B cell (primary cell): Measurements from ENCODE around the gene LYSMD3. TPM values are rescaled to one million over a fixed set of nuclear protein-coding genes. Genes with fewer than 3 reads are reported as not detected.

Experiments
- ATAC-seq: fragments of 200-7000 bp; cut with Tn5 transposase; one replicate; pipeline ENCODE4 v1.10.0; 2021; ENCODE audit warnings: low read depth, mild to moderate bottlenecking, moderate number of reproducible peaks, moderate library complexity
- CTCF ChIA-PET: fragments of 350-600 bp; sonication (Branson Sonifier 250); formaldehyde crosslinking; loops from one replicate; lab custom pipeline; 2021; ENCODE audit warnings: antibody characterized with exemption, inconsistent platforms; lab: Charles Lee
- POLR2A ChIA-PET: fragments of 350-600 bp; sonication (Branson Sonifier 250); formaldehyde crosslinking; loops from one replicate; lab custom pipeline; 2021; ENCODE audit warnings: antibody characterized with exemption; lab: Charles Lee
- DNase-seq: peaks from one replicate; pipeline ENCODE4 v3.0.0; 2013
- H2AFZ ChIP-seq: 2 replicates; pipeline ENCODE4 v1.6.1; 2012; ENCODE audit warnings: mild to moderate bottlenecking, low read depth, low read length; ENCODE audit not compliant: insufficient read depth, poor library complexity, severe bottlenecking
- H3K27ac ChIP-seq, 2 donors: 1 replicate in 1 of 2; 2 replicates in 1 of 2; pipeline ENCODE4 v1.5.1; 2012 to 2013; ENCODE audit warnings: low read length in 2 of 2, mild to moderate bottlenecking in 2 of 2, moderate library complexity in 1 of 2
- H3K27me3 ChIP-seq, 4 experiments: fragments of 200-600 bp in 1 of 4; sonication (generic) in 1 of 4; replicated peaks in 1 of 4; 1 replicate in 2 of 4; 2 replicates in 2 of 4; pipeline versions ENCODE4 v1.6.1 to v1.7.0; 2013 to 2016; ENCODE audit warnings: low read length in 3 of 4, mild to moderate bottlenecking in 2 of 4, mixed read lengths in 1 of 4, moderate library complexity in 1 of 4; ENCODE audit not compliant: insufficient read depth in 4 of 4, control insufficient read depth in 3 of 4; ENCODE audit errors: control extremely low read depth in 1 of 4
- H3K36me3 ChIP-seq, 2 experiments: replicated peaks in 1 of 2; 1 replicate in 1 of 2; 2 replicates in 1 of 2; pipeline versions ENCODE4 v1.6.1 to v1.7.1; 2013; ENCODE audit warnings: low read length in 1 of 2; ENCODE audit not compliant: insufficient read depth in 2 of 2, control insufficient read depth in 1 of 2; ENCODE audit errors: control extremely low read depth in 1 of 2, extremely low read depth in 1 of 2
- H3K4me1 ChIP-seq, 2 donors: fragments of 200-600 bp in 1 of 2; sonication (generic) in 1 of 2; 1 replicate in 1 of 2; 2 replicates in 1 of 2; pipeline versions ENCODE4 v1.5.1 to v1.6.1; 2013 to 2017; ENCODE audit warnings: low read length in 2 of 2; ENCODE audit not compliant: control insufficient read depth in 2 of 2, insufficient read depth in 2 of 2
- H3K4me2 ChIP-seq: replicated peaks from 2 replicates; pipeline ENCODE3; 2012; ENCODE audit warnings: mild to moderate bottlenecking, low read depth, low read length; ENCODE audit not compliant: poor library complexity, severe bottlenecking
- H3K4me3 ChIP-seq, 5 experiments: fragments of 200-600 bp in 1 of 5; sonication (generic) in 1 of 5; 1 replicate in 3 of 5; 2 replicates in 2 of 5; pipeline versions ENCODE4 v1.5.1 to v1.7.0; 2011 to 2016; ENCODE audit warnings: low read length in 4 of 5, mild to moderate bottlenecking in 4 of 5, low read depth in 2 of 5, control low read depth in 1 of 5, moderate library complexity in 1 of 5; ENCODE audit not compliant: insufficient read depth in 1 of 5; ENCODE audit errors: control extremely low read depth in 1 of 5, extremely low read depth in 1 of 5
- H3K79me2 ChIP-seq: fragments of 200-600 bp; sonication (generic); one replicate; pipeline ENCODE4 v1.6.0; 2016; ENCODE audit warnings: low read length; ENCODE audit not compliant: control insufficient read depth, insufficient read depth
- H3K9ac ChIP-seq: fragments of 200-600 bp; sonication (generic); 2 replicates; pipeline ENCODE4 v1.6.1; 2017; ENCODE audit warnings: mild to moderate bottlenecking, low read length, moderate library complexity
- H3K9me3 ChIP-seq, 3 donors: one replicate each; pipeline versions ENCODE4 v1.6.1 to v1.7.1; 2013; ENCODE audit warnings: low read length in 2 of 3; ENCODE audit not compliant: control insufficient read depth in 2 of 3, insufficient read depth in 1 of 3; ENCODE audit errors: control extremely low read depth in 1 of 3
- H4K20me1 ChIP-seq: 2 replicates; pipeline ENCODE4 v1.6.0; 2012; ENCODE audit warnings: mild to moderate bottlenecking, low read length; ENCODE audit not compliant: insufficient read depth, control insufficient read depth, poor library complexity, severe bottlenecking
- H3K27ac Mint-ChIP-seq: one replicate; pipeline ENCODE4 v1.8.0; 2021; ENCODE audit warnings: mixed read lengths
- H3K27me3 Mint-ChIP-seq: one replicate; pipeline ENCODE4 v1.8.0; 2021; ENCODE audit warnings: mixed read lengths
- H3K4me1 Mint-ChIP-seq: one replicate; pipeline ENCODE4 v1.8.0; 2021; ENCODE audit warnings: mixed read lengths
- H3K4me3 Mint-ChIP-seq: one replicate; pipeline ENCODE4 v1.8.0; 2021; ENCODE audit warnings: mixed read lengths
- H3K9me3 Mint-ChIP-seq: one replicate; pipeline ENCODE4 v1.8.0; 2022; ENCODE audit warnings: mixed read lengths; ENCODE audit not compliant: insufficient read depth
- CTCF ChIP-seq: fragments of 200-600 bp; IDR thresholded peaks from one replicate; pipeline ENCODE4 v1.8.0; 2022; ENCODE audit warnings: antibody characterized with exemption, mild to moderate bottlenecking
- EZH2 ChIP-seq: IDR thresholded peaks from 2 replicates; pipeline ENCODE4 v1.6.1; 2012; ENCODE audit warnings: borderline replicate concordance, low read depth, mild to moderate bottlenecking, moderate library complexity, low read length; ENCODE audit not compliant: insufficient read depth, poor library complexity, severe bottlenecking
- WGBS: methylation state at CpG from one replicate; pipeline ENCODE4 v1.1.5; 2013; ENCODE audit warnings: missing lambda C conversion rate; ENCODE audit not compliant: insufficient coverage; 5-methylcytosine and 5-hydroxymethylcytosine counted together
- intact Hi-C: fragments of 100-400 bp; cut with micrococcal nuclease; formaldehyde crosslinking; loops from one replicate; pipeline ENCODE4 v1.10.0; 2022
- polyA plus RNA-seq: library from polyadenylated mRNA; depleted of rRNA; stranded (reverse); fragments of >200 nt; gene quantifications from 2 replicates; pipeline ENCODE4 v1.2.3, GENCODE V29; 2012
- total RNA-seq, 2 donors: library from RNA; stranded (reverse); fragments of 120-200 nt in 1 of 2; gene quantifications; 1 replicate in 1 of 2; 2 replicates in 1 of 2; pipeline versions ENCODE4 v1.2.3 to v1.2.4, GENCODE V29; 2013 to 2022

The LYSMD3 gene
- total and polyA plus RNA-seq, 2 donors (not counting 1 experiment from before 2014, with no cell fraction given), result 6.0 to 25.2 TPM

GRCh38 chr5:90474235-90475107 is 54.9 kb downstream of the LYSMD3 start, which contains the start of the genes MBLAC2 and POLR3G:
MBLAC2 (minus strand) TSS chr5:90474771; CDS start chr5:90474292, 479 bp downstream.
POLR3G (plus strand) TSS chr5:90474864; CDS start chr5:90485568, 10,704 bp downstream.
- DNase-seq (peak; percentile 95), ATAC-seq (peak; percentile 92)
- Histone ChIP-seq H3K79me2 (peaks cover 33% of the 10 kb centered on the region), H3K9me3 (no peaks in the 10 kb centered on the region), H4K20me1 (no peaks in the 10 kb centered on the region), H2AFZ (peak within 1 kb of the TSS; percentile 97), H3K9ac (peak within 1 kb of the TSS; percentile 84), H3K27ac (peak within 1 kb of the TSS; percentile 53 to 55), H3K36me3 (no peaks in the 10 kb centered on the region), H3K4me3 (peak within 1 kb of the TSS; percentile 67 to 94 (median 86)), H3K4me2 (peak within 1 kb of the TSS; percentile 80), H3K27me3 (no peaks in the 10 kb centered on the region), H3K4me1 (peaks cover 11 to 15% of the 10 kb centered on the region in 2 donors)
- no peaks in the 10 kb centered on the region for H3K9me3 Mint-ChIP-seq
- under 1% methylated on average over 71 of the region's 73 CpGs for WGBS
- H3K27me3 Mint-ChIP-seq, result no peaks in the 10 kb centered on the region
- POLR2A ChIA-PET, result interaction anchor here (0.6 to 1.5 kb wide), 3 partner anchors 55 to 67 kb away, joined by 3 to 13 read pairs (median 4); partner anchors contain the start of genes CETN3 and LYSMD3
- H3K4me3 Mint-ChIP-seq, result peak within 1 kb of the TSS; percentile 96
- CTCF ChIA-PET, result interaction anchor here (1.1 to 3.3 kb wide), 3 partner anchors 55 to 65 kb away, joined by 4 to 21 read pairs (median 10); partner anchors contain the start of genes CETN3 and LYSMD3
- H3K27ac Mint-ChIP-seq, result peak within 1 kb of the TSS; percentile 94
- intact Hi-C loops, result loop anchor here (1.0 to 10.0 kb wide), 5 partner anchors 35 to 1742 kb away; partner anchors contain the start of genes CETN3, LYSMD3 and MEF2C
- peaks cover 24% of the 10 kb centered on the region for H3K4me1 Mint-ChIP-seq
- TF ChIP-seq EZH2 (no peak), CTCF (peak; percentile 64)
